Activated naive CD8-positive, alpha-beta T cell (primary cell): ENCODE results near the gene NET1.

ENCODE experiments used
- H3K27ac Mint-ChIP-seq: one replicate; pipeline ENCODE4 v1.8.0; 2021; ENCODE audit warnings: mixed read lengths
- H3K27me3 Mint-ChIP-seq: one replicate; pipeline ENCODE4 v1.8.0; 2021; ENCODE audit warnings: mixed read lengths
- H3K36me3 Mint-ChIP-seq: one replicate; pipeline ENCODE4 v1.8.0; 2021; ENCODE audit warnings: mixed read lengths
- H3K4me1 Mint-ChIP-seq: one replicate; pipeline ENCODE4 v1.8.0; 2021; ENCODE audit warnings: low read depth, mixed read lengths
- H3K4me3 Mint-ChIP-seq: one replicate; pipeline ENCODE4 v1.8.0; 2021; ENCODE audit warnings: mild to moderate bottlenecking, mixed read lengths
- H3K9me3 Mint-ChIP-seq: one replicate; pipeline ENCODE4 v1.8.0; 2021; ENCODE audit warnings: low read depth, mixed read lengths

Gene NET1

GRCh38 chr10:5488272-5489161 is 76.2 kb downstream of the NET1 start:
- no peak overlapping the region for H3K4me3 Mint-ChIP-seq
- H3K36me3 Mint-ChIP-seq: no peaks in the 10 kb centered on the region
- H3K27me3 Mint-ChIP-seq: no peaks in the 10 kb centered on the region
- peaks cover 2% of the 10 kb centered on the region for H3K4me1 Mint-ChIP-seq
- no peaks in the 10 kb centered on the region for H3K9me3 Mint-ChIP-seq
- H3K27ac Mint-ChIP-seq: no peak overlapping the region

GRCh38 chr10:5490032-5490431 is 77.7 kb downstream of the NET1 start:
- no peaks in the 10 kb centered on the region for H3K9me3 Mint-ChIP-seq

GRCh38 chr10:5490698-5491464 is 78.5 kb downstream of the NET1 start:
- H3K27me3 Mint-ChIP-seq: no peaks in the 10 kb centered on the region
- peaks cover 2% of the 10 kb centered on the region for H3K4me1 Mint-ChIP-seq
- H3K36me3 Mint-ChIP-seq: no peaks in the 10 kb centered on the region
- no peak overlapping the region for H3K27ac Mint-ChIP-seq
- no peak overlapping the region for H3K4me3 Mint-ChIP-seq
- no peaks in the 10 kb centered on the region for H3K9me3 Mint-ChIP-seq

More at GRCh38 chr10:5490032-5490431, 77.7 kb downstream of the NET1 start:
- H3K27me3 Mint-ChIP-seq: no peaks in the 10 kb centered on the region
- H3K4me1 Mint-ChIP-seq: peaks cover 2% of the 10 kb centered on the region
- no peak overlapping the region for H3K4me3 Mint-ChIP-seq
- H3K27ac Mint-ChIP-seq: no peak overlapping the region
- H3K36me3 Mint-ChIP-seq: no peaks in the 10 kb centered on the region

DNA sequence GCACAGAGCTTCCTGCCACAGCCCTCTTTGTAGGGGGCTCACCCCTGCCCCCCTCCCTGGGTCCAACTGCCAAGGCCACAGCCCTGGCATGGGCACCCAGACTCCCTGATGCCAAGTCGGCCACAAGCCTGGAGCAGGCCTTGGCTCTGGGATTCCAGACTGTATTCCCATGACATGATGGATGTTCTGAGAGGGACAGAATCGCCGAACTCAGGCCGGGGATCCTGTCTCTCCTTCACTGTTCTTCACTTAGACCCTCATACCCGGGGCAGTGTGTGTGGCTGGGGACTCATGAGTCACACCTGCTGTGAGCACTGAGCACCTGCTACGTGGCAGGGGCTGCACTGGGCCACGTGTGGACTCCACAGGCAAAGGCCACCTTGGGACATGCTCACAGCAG is 79.1 kb downstream of the NET1 start:
- Mint-ChIP-seq H3K4me3 (no peak overlapping the region), H3K9me3 (no peaks in the 10 kb centered on the region), H3K27me3 (no peaks in the 10 kb centered on the region), H3K27ac (no peak overlapping the region), H3K4me1 (peaks cover 2% of the 10 kb centered on the region), H3K36me3 (no peaks in the 10 kb centered on the region)

DNA sequence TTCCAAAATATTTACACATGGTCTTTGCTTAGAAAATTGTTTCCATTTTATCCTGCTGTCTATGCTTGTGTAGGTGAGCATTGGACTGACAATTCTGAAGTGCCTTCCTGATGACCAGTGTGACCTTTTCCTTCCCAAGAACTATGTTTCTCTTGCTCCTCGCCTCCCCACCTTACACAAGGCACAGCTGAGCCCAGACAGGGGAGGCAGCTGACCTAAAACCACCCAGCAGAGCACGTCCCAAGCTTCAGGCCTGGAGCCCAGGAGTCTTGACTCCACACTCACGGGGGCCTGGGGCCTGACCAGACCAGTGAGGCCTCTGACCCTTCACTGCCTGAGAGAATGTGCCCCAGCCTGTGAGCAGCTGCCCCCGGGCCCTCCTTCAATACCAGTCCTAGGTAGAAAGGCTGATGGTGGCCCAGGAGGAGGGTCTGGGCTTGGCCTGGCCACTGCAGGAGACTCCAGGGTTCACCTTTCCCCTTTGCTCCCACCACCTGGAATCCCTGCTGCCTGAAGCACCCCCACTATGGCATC is 80.0 kb downstream of the NET1 start:
- Mint-ChIP-seq H3K27me3 (no peaks in the 10 kb centered on the region), H3K27ac (no peak overlapping the region), H3K4me3 (no peak overlapping the region), H3K9me3 (no peaks in the 10 kb centered on the region), H3K4me1 (peaks cover 2% of the 10 kb centered on the region), H3K36me3 (no peaks in the 10 kb centered on the region)

DNA sequence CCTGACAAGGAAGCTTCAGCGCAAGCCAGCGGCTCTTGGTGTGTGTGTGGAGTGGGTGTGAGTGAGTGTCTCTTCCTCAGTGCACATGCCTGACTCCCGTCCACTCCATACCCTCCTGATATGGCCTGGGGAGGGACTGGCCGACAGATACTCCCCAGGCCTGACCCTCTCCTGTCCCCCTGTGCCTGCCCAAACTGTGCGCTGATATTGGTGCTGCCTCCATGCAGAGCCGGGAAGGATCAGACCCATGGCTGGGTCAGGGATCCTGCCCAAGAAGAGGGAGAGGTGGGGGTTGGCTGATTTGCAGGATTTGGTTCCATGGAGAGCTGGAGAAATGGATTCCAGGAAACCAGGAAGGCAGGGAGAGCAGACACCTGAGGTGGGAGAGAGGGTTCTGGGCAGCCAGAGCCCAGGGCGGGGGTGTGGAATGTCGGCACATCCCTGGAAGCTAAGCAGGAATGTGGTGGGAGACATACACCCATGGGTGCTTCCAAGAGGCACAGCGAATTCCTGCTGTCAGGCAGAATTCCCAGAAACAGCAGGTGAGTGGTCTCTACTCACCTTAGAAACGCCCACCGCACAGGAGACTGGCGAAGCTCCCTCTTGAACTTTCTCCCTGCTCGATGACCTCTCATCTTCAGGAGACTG is 80.7 kb downstream of the NET1 start:
- H3K4me3 Mint-ChIP-seq: no peak overlapping the region
- no peaks in the 10 kb centered on the region for H3K27me3 Mint-ChIP-seq
- no peak overlapping the region for H3K27ac Mint-ChIP-seq
- H3K4me1 Mint-ChIP-seq: peaks cover 2% of the 10 kb centered on the region
- H3K36me3 Mint-ChIP-seq: no peaks in the 10 kb centered on the region
- H3K9me3 Mint-ChIP-seq: no peaks in the 10 kb centered on the region

GRCh38 chr10:5493691-5494090 is 81.3 kb downstream of the NET1 start:
- H3K4me1 Mint-ChIP-seq: peaks cover 2% of the 10 kb centered on the region
- H3K36me3 Mint-ChIP-seq: no peaks in the 10 kb centered on the region
- no peaks in the 10 kb centered on the region for H3K27me3 Mint-ChIP-seq
- no peak overlapping the region for H3K4me3 Mint-ChIP-seq
- no peaks in the 10 kb centered on the region for H3K9me3 Mint-ChIP-seq
- no peak overlapping the region for H3K27ac Mint-ChIP-seq

- Mint-ChIP-seq H3K4me1 (peaks cover 1% of the 10 kb centered on the region), H3K27ac (no peak overlapping the region), H3K27me3 (no peaks in the 10 kb centered on the region), H3K9me3 (no peaks in the 10 kb centered on the region), H3K36me3 (no peaks in the 10 kb centered on the region), H3K4me3 (no peak overlapping the region)
These were observed 82.3 kb downstream of the NET1 start for GRCh38 chr10:5494611-5495010.

DNA sequence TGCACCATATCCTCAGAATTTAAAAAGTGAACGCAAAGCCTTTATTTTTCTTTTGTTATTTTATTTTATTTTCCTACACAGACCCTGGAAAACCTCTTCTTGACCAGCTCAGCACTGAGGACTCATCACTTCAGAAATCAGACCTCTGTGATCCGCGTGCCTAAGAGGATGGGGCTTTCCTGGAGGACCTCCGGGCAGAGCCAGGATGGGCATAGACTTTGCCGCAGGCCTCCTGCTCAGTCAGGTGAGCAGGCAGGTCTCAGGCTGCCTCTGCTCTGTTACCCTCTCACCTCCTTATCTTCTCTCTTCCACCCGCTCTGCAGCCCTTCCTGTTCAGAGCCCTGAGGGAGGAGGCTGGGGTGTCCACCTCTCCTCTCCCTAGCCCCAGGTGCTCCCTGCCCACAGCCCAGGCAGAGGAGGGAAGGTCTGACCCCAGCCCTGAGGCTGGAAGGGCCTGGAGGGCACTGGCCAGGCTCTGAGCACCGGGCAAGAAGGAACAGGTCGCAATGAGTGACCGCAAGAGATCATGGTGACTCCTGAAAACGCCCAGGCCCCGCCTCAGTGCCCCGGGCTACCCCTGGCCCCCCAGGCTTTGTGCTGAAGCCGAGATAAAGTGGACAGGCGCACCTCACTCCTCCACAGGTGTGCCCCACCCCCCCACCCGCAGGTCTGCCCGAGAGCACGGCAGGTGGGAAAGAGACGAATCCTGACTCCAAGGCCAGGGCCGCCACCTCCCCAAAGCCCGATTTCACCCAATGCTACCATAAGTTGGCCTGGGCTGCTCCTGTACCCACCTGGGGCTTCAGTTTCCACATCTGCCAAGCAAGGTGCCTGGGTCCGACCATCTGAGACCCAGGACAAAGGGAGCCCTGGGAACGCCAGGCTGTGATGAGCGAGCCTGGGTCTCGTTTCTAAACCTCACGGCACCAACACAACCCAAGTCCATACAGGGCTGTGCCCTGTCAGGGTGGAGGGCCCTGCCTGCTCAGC is 84.2 kb downstream of the NET1 start:
- Mint-ChIP-seq H3K36me3 (no peaks in the 10 kb centered on the region), H3K27ac (no peak overlapping the region), H3K4me3 (no peak overlapping the region), H3K9me3 (no peaks in the 10 kb centered on the region), H3K4me1 (no peaks in the 10 kb centered on the region), H3K27me3 (no peaks in the 10 kb centered on the region)

DNA sequence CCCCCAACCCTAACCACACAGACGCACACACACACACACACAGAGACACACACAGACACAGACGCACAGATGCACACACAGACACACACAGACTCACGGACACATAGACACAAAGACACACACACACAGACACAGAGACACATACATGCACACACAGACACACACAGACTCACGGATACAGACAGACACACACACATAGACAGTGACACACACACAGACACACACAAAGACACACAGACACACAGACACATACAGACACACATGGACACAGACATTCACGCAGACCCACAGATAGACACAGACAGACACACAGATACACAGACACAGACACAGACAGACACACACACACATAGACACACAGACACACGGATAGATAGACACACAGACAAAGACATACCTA is 84.9 kb downstream of the NET1 start:
- Mint-ChIP-seq H3K36me3 (no peaks in the 10 kb centered on the region), H3K27me3 (no peaks in the 10 kb centered on the region), H3K4me1 (peaks cover 4% of the 10 kb centered on the region), H3K27ac (no peak overlapping the region), H3K4me3 (no peak overlapping the region), H3K9me3 (no peaks in the 10 kb centered on the region)

DNA sequence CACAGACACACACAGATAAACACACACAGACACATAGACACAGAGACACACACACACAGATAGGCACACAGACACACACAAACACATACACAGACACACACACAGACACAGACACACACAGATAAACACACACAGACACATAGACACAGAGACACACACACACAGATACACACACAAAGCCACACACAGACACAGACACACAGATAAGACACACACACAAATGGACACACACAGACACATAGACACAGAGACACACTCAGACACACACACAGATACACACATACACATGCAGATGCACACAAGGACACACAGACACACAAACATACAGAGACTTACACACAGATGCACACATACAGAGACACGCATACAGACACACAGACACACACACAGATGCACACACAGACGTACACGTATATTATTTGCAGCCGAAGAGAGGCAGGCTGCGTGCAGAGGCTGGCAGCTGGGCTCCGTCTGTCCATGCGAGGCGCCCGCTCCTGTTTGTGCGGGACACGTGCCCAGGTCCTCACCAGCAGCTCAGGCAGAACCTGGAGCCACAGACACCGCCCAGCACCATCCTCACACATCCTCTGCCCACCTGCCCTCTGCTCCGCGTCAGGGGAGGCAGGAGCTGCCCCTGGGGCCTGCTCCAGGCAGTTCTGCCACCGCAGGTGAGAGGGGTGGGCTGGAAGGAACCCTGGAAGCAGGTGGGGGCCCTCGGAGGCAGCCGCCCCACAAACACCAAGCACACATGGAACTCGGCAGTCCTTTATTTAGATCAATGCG is 85.8 kb downstream of the NET1 start:
- H3K4me1 Mint-ChIP-seq: peaks cover 7% of the 10 kb centered on the region
- no peaks in the 10 kb centered on the region for H3K36me3 Mint-ChIP-seq
- no peaks in the 10 kb centered on the region for H3K27me3 Mint-ChIP-seq

GRCh38 chr10:5498791-5499492 is 86.6 kb downstream of the NET1 start:
- H3K4me3 Mint-ChIP-seq: no peak overlapping the region
- no peaks in the 10 kb centered on the region for H3K27me3 Mint-ChIP-seq
- H3K9me3 Mint-ChIP-seq: no peaks in the 10 kb centered on the region
- H3K36me3 Mint-ChIP-seq: no peaks in the 10 kb centered on the region
- peaks cover 7% of the 10 kb centered on the region for H3K4me1 Mint-ChIP-seq
- no peak overlapping the region for H3K27ac Mint-ChIP-seq

More for the DNA sequence above, 85.8 kb downstream of the NET1 start:
- H3K9me3 Mint-ChIP-seq: no peaks in the 10 kb centered on the region
- no peak overlapping the region for H3K27ac Mint-ChIP-seq
- H3K4me3 Mint-ChIP-seq: no peak overlapping the region
